Measurements from ENCODE around the gene NAV2.

DNA sequence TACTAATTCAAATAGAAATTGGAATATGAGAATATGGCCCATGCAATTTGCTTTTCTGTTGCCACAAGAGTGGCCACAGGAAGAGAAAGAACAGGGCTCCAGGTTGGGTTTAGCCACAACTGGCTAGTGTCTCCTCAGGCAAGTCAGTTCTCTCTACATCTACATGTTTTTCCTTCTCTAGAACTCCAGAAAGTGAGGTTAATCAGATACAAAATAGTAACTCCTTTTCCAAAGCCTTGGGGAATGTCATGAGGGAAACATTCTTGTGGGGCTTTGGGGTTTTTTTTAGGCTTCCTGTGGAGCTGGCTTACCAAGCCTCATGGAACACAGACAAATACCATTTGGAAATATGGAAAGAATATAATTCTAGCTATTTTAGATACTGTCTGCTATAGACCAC, 161.6 kb downstream of the NAV2 start:
- TF ChIP-seq POLR2A (IDR thresholded peaks at IDR 0.05) (no peak), CTCF (IDR thresholded peaks at IDR 0.05 in 8 of 11, conservative IDR thresholded peaks at IDR 0.05 in 3 of 11) (no peak), POLR2AphosphoS5 (IDR thresholded peaks at IDR 0.05) (no peak)
